Right cardiac atrium (tissue), 5 donors: ENCODE data around the gene PLXDC1. TPM values are rescaled to one million over a fixed set of nuclear protein-coding genes. Genes with fewer than 3 reads are reported as not detected.
A peak's percentile ranks its signal among the peaks of the same experiment; 100 is the strongest.
"Not testable (repeated sequence)": the region's sequence is repeated elsewhere in the genome, so short reads cannot be mapped to it uniquely, and the experiment has no call there.

ENCODE experiments used
- ATAC-seq, 2 donors: fragments of 200-7000 bp; cut with Tn5 transposase; one replicate each; pipeline versions ENCODE4 v1.8.0 to v1.9.1; 2020; ENCODE audit warnings: moderate library complexity in 2 of 2, mild to moderate bottlenecking in 1 of 2
- DNase-seq, 3 donors: peaks; one replicate each; pipeline ENCODE4 v3.0.0-alpha.2; 2020
- H3K27ac ChIP-seq: one replicate; pipeline ENCODE4 v1.5.1; 2013; ENCODE audit warnings: mild to moderate bottlenecking, low read length, control low read depth, moderate library complexity
- H3K27me3 ChIP-seq: one replicate; pipeline ENCODE4 v1.6.1; 2013; ENCODE audit not compliant: control insufficient read depth, insufficient read depth
- H3K4me1 ChIP-seq: one replicate; pipeline ENCODE4 v1.6.1; 2013; ENCODE audit warnings: low read length; ENCODE audit not compliant: control insufficient read depth, insufficient read depth
- H3K4me3 ChIP-seq: one replicate; pipeline ENCODE4 v1.5.1; 2013; ENCODE audit warnings: low read length, control low read depth
- H3K9me3 ChIP-seq: one replicate; pipeline ENCODE4 v1.6.1; 2013; ENCODE audit warnings: low read length; ENCODE audit not compliant: control insufficient read depth
- WGBS: extraction: QIAGEN DNeasy Blood & Tissue Kit; methylation state at CpG from one replicate; pipeline ENCODE4 v1.1.7; 2013; 5-methylcytosine and 5-hydroxymethylcytosine counted together
- intact Hi-C, 4 donors: fragments of 100-400 bp; cut with DNase I; formaldehyde crosslinking; loops; one replicate each; pipeline versions ENCODE4 v1.11.0 to v1.14.0; 2022 to 2023
- polyA plus RNA-seq: library from polyadenylated mRNA; stranded (reverse); fragments of 200-250 nt; gene quantifications from one replicate; pipeline ENCODE4 v1.2.3, GENCODE V29; 2013
- total RNA-seq, 4 donors: library from RNA; stranded (reverse); fragmentation: NEBNext Ultra II Directional; extraction: Animal tissue kit (Norgen Biotek cat#: 25700); gene quantifications; one replicate each; pipeline ENCODE4 v1.2.1, GENCODE V29; 2021
- donor health status: healthy with polysubstance abuse.
- donor health status: DM: no; HTN: yes; CAD: no.
- donor health status: DM: no; HTN: no; CAD: no.
- donor health status: DM: no; HTN: yes; CAD: no; lungs with severe emphysema.
- donor health status: DM: yes; HTN: yes; CAD: no.

The PLXDC1 gene
- total and polyA plus RNA-seq, 5 donors: 4.4 to 14.6 (median 6.9) TPM

DNA sequence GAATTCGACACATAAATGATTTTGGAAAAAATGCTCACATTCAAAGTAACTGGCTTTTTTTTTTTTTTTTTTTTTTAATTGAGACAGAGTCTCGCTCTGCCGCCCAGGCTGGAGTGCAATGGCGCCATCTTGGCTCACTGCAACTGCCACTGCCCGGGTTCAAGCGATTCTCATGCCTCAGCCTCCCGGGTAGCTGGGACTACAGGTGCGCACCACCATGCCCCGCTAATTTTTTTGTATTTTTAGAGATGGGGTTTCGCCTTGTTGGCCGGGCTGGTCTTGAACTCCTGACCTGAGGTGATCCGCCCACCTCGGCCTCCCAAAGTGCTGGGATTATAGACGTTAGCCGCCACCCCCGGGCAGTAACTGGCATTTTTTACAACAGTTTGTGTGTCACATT lies 115.9 kb downstream of the PLXDC1 start:
- H3K4me1 ChIP-seq, DNase-seq, H3K27me3 ChIP-seq, H3K9me3 ChIP-seq, intact Hi-C loops, H3K4me3 ChIP-seq, H3K27ac ChIP-seq, ATAC-seq: not testable (repeated sequence)
- WGBS: 91% methylated on average over 16 of the region's 16 CpGs

DNA sequence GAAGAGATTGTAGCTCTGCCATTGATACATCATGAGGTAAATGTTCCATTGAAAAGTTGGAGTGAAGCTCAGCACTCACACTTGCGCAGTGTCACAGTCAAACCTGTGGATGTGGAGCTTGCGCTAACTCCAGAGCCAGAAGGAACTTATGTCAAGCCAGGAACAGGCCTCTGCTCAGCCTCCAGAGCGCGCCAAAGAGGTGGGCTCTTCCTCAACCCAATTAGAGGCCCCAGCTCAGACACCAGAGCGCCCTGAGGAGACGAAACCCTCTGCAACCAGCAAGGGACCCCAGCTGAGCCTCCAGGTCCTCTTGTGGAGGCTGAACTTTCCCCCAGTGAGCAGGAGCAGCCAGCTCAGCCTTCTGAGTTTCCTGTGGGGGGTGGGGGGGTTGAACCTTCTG lies 122.7 kb downstream of the PLXDC1 start:
- Histone ChIP-seq H3K27ac (no peak overlapping the region), H3K4me3 (no peak overlapping the region), H3K27me3 (no peaks in the 10 kb centered on the region), H3K9me3 (no peaks in the 10 kb centered on the region), H3K4me1 (no peaks in the 10 kb centered on the region)
- intact Hi-C loops: no loop called here
- ATAC-seq: no peak
- DNase-seq: no peak
- 96% methylated on average over 6 of the region's 6 CpGs for WGBS

DNA sequence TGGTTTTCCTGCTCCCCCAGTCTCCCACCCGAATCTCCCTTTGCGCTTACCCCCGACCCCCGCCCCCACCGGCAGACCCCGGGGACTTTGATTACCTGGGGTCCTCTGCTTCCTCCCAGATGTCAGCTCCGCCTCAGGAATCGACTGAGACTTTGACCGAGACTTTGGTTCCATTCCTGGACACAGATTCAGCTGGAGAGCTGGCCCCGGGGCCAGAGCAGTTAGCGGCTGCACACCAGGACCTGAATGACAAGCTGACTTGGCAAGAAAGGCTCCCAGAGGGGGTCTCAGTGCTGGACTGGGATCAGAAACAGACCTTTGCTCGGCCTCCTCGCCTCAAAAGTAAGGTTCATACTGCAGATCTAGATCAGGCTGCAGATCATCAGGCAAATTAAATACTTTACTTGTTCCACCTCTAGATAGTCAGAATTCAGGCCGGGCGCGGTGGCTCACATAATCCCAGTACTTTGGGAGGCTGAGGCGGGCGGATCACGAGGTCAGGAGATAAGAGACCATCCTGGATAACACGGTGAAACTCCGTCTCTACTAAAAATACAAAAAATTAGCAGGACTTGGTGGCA lies 123.9 kb downstream of the PLXDC1 start:
- Histone ChIP-seq H3K4me3 (peak overlapping the region; percentile 54), H3K27me3 (no peaks in the 10 kb centered on the region), H3K27ac (no peak overlapping the region), H3K4me1 (no peaks in the 10 kb centered on the region), H3K9me3 (no peaks in the 10 kb centered on the region)
- DNase-seq: peak in 2 of 3 donors; percentile 60 to 64
- intact Hi-C loops: no loop called here
- 31% methylated on average over 21 of the region's 21 CpGs for WGBS
- peak; percentile 47 to 61 for ATAC-seq

DNA sequence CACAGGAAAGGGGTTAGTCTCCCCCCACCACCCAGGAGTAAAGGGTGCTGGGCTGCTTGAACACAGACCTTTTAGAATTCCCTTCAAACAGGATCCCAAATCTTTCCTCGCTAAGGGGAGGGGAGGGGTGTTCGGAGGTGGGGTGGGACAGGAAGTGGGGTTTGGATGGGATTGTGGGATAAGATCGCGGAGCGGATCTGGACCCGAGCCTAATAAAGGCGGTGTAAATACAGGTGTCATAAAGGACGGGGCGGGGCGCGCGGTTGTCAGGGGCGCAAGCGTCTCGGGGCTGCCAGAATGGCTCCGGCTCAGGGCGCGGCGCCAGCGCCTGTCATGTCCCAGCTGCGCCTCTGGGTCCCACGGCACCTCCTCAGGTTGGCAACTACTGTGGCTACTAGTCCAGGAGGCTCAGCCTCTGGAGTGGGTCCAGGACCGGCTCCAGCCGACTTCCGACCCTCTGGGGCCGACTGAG lies 124.4 kb downstream of the PLXDC1 start:
- Histone ChIP-seq H3K27ac (no peak overlapping the region), H3K4me3 (peak overlapping the region; percentile 54), H3K27me3 (no peaks in the 10 kb centered on the region), H3K4me1 (no peaks in the 10 kb centered on the region), H3K9me3 (no peaks in the 10 kb centered on the region)
- intact Hi-C loops: no loop called here
- under 1% methylated on average over 26 of the region's 26 CpGs for WGBS
- DNase-seq (peak; percentile 80 to 92 (median 91)), ATAC-seq (peak; percentile 90 to 92)

DNA sequence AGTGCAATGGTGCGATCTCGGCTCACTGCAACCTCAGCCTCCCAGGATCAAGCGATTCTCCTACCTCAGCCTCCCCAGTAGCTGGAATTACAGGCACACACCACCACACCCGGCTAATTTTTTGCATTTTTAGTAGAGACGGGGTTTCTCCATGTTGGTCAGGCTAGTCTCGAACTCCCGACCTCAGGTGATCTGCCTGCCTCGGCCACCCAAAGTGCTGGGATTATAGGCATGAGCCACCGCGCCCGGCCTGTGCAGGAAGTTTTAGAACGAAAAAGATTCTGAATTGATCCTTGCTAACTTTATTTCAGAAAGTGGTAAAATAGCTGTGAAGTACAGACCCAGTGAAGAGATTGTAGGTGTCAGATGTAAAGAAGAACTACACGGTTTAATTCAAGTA lies 125.1 kb downstream of the PLXDC1 start:
- H3K9me3 ChIP-seq, H3K27me3 ChIP-seq, H3K27ac ChIP-seq, H3K4me3 ChIP-seq, DNase-seq, H3K4me1 ChIP-seq, ATAC-seq, intact Hi-C loops: not testable (repeated sequence)
- 89% methylated on average over 13 of the region's 13 CpGs for WGBS

DNA sequence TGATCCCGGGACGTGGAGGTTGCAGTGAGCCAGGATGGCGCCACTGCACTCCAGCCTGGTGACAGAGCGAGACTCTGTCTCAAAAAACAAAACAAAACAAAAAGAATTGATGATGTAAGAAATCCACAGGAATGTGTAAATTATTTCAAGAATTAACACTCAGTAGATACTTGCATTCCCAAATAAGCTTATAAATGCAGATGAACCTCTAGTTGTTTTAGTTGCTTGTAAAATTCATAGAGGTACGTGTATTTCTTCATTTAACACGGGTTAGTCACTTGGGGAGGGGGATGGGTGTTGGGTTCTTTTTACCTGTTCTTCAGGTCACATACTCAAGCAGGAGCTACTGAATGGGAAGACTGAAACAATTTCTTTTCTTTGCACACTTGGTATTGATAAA lies 128.5 kb downstream of the PLXDC1 start:
- H3K9me3 ChIP-seq: no peaks in the 10 kb centered on the region
- DNase-seq: no peak
- intact Hi-C loops: no loop called here

DNA sequence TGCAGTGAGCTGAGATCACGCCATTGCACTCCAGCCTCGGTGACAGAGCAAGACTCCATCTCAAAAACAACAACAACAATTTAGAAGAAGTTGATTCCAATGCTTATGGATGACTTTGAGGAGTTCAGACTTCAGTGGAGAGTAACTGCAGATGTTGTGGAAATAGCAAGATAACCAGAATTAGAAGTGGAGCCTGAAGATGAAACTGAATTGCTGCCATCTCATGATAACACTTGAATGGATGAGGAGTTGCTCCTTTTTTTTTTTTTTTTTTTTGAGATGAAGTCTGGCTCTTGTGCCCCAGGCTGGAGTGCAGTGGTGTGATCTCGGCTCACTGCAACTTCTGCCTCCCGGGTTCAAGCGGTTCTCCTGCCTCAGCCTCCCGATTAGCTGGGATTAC lies 131.4 kb downstream of the PLXDC1 start:
- H3K27ac ChIP-seq, H3K4me1 ChIP-seq, H3K9me3 ChIP-seq, intact Hi-C loops, ATAC-seq, DNase-seq, H3K27me3 ChIP-seq, H3K4me3 ChIP-seq: not testable (repeated sequence)
- WGBS: 87% methylated on average over 6 of the region's 6 CpGs

More for the DNA sequence above, 128.5 kb downstream of the PLXDC1 start:
- no peak for ATAC-seq
- Histone ChIP-seq H3K4me1 (no peaks in the 10 kb centered on the region), H3K27ac (no peak overlapping the region), H3K4me3 (no peak overlapping the region), H3K27me3 (no peaks in the 10 kb centered on the region)
- WGBS: 93% methylated on average over 6 of the region's 6 CpGs

DNA sequence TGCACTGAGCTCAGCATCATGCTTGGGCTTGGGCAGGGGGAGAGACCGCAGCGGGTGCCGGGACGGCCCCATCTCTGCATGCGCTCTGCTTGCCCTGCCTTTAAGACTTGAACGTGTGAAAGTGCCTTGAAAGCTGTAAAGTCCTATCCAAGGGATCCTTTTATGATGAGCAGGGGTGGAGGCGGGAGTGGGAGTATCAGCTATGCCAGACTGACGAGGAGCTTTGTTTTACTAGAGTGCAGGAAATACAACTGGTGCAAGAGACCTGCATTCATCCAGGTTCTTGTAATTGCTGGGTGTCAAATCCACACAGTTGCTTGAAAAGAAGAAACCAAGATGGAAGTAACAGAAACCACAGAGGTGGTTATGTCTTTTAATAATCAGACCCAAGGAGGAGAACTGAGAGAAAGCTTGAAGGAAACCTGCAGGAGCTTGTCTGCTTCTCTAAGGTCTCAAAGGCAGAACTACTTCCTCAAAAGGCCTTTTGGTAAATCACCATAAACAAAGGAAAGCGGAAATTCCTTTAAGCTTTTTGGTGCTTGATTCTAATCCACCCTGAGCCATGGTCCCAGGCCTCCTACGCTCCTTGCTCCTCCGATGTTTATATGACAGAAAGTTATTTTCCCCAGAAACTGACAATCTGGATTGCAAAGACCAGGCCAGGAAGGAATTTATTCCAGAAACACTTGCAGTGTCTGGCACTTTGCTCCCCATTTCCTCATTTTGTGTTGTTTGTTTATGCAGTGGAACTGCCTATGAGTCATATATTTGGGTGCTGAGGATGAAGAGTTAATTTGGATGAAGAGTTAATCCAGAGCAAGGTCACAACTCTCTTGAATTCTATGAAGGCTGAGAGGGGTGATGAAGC lies 132.9 kb downstream of the PLXDC1 start:
- WGBS: 75% methylated on average over 11 of the region's 11 CpGs
- H3K27ac ChIP-seq: no peak overlapping the region
- no peaks in the 10 kb centered on the region for H3K4me1 ChIP-seq
- no peak overlapping the region for H3K4me3 ChIP-seq
- ATAC-seq (no peak), DNase-seq (no peak)
- no peaks in the 10 kb centered on the region for H3K9me3 ChIP-seq
- H3K27me3 ChIP-seq: no peaks in the 10 kb centered on the region
- intact Hi-C loops: no loop called here

DNA sequence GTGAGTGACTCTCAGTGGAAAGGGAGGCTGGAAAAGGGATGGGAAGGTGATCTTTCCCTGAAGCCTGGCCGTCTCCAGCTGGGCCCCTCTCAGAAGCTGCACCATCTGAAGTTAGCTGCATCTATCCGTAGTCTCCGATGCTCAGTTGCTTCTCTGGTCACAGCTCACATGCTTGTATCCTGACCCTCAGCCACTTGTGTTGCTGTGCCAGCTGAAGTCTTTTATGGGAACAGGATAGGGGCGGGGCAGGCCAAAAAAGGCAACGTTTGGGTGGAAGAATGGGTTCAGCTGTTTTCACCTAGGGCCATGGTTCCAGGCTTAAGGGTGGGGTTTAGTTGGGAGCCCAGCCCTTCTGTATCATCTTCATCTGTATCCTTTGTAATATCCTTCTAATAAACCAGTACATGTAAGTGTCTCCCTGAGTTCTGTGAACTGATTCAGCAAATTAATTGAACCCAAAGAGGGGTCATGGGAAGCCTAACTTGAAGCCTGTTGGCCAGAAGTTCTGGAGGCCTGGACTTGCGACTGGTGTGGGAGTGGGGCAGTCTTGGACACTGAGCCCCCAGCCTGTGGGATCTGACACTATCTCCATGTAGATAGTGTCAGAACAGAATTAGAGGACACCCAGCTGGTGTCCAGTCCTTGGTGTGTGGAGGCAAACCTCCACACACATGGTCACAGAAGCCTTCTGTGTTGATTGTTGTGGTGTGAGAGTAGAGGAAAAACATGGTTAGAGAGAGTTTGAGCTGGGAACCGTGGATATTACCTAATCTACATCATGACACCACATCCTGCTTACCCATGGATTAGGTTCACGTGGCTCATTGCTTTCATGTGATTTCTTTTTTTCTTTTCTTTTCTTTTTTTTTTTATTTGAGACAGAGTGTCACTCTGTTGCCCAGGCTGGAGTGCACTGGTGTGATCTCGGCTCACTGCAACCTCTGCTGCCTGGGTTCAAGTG lies 135.0 kb downstream of the PLXDC1 start:
- ATAC-seq (peak; percentile 28 to 43), DNase-seq (peak in 1 of 3 donors; percentile 53)
- Histone ChIP-seq H3K27ac (no peak overlapping the region), H3K4me1 (no peaks in the 10 kb centered on the region), H3K4me3 (no peak overlapping the region), H3K9me3 (no peaks in the 10 kb centered on the region), H3K27me3 (no peaks in the 10 kb centered on the region)
- 60% methylated on average over 9 of the region's 9 CpGs for WGBS
- intact Hi-C loops: no loop called here

DNA sequence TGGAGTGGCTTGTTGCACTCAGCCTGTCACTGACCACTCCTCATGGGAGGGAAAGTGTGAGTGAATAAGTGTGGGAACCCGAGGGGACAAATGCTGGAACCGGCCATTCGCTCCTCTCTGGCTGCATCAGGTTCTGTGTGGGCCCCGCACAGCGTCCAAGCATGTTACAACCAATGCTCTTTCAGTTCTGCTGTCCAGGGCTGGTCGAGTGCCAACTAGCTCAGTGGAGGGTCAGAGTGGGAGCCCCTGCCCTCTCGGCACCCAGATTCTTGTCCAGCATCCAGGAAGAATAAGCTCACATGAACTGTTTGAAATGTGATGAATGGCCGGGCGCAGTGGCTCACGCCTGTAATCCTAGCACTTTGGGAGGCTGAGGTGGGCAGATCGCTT lies 135.9 kb downstream of the PLXDC1 start:
- H3K4me3 ChIP-seq: no peak overlapping the region
- 78% methylated on average over 11 of the region's 11 CpGs for WGBS
- H3K27ac ChIP-seq: no peak overlapping the region
- H3K27me3 ChIP-seq: no peaks in the 10 kb centered on the region
- H3K4me1 ChIP-seq: no peaks in the 10 kb centered on the region
- intact Hi-C loops: no loop called here
- no peaks in the 10 kb centered on the region for H3K9me3 ChIP-seq
- ATAC-seq (no peak), DNase-seq (peak; percentile 31 to 62 (median 52))
